ENCODE data around the gene SLC39A10. TPM values are rescaled to one million over a fixed set of nuclear protein-coding genes. Genes with fewer than 3 reads are reported as not detected.

The SLC39A10 gene
- polyA plus RNA-seq, 6 donors from 2014 or later: 14.8 to 24.4 (median 20.7) TPM

- H3K27ac Mint-ChIP-seq: peak overlapping the region in 5 of 6 donors; percentile 11 to 77 (median 43)
- H3K4me3 Mint-ChIP-seq: peak overlapping the region in 5 of 8 donors; percentile 8 to 77 (median 71)
- DNase-seq: no peak
- H3K9me3 Mint-ChIP-seq: peaks cover 0 to 66% (median 50%) of the 10 kb centered on the region in 7 donors
- no peaks in the 10 kb centered on the region for H3K27me3 Mint-ChIP-seq
- ATAC-seq (ENCODE audit: low read depth in 2 of 2): no peak
- H3K36me3 Mint-ChIP-seq: peaks cover 68% of the 10 kb centered on the region in 2 donors
- H3K4me1 Mint-ChIP-seq: peaks cover 40 to 76% (median 62%) of the 10 kb centered on the region in 3 donors
Measured at GRCh38 chr2:195694553-195694952, 37.5 kb downstream of the SLC39A10 start.

GRCh38 chr2:195695002-195695631 lies 38.1 kb downstream of the SLC39A10 start:
- Mint-ChIP-seq H3K9me3 (peaks cover 0 to 71% (median 55%) of the 10 kb centered on the region in 7 donors), H3K4me1 (peaks cover 44 to 76% (median 62%) of the 10 kb centered on the region in 3 donors), H3K4me3 (peak overlapping the region in 3 of 8 donors; percentile 8 to 71 (median 23)), H3K27ac (peak overlapping the region in 1 of 6 donors; percentile 61), H3K36me3 (peaks cover 69 to 73% of the 10 kb centered on the region in 2 donors), H3K27me3 (no peaks in the 10 kb centered on the region)
- ATAC-seq (ENCODE audit: low read depth in 2 of 2): no peak
- DNase-seq: no peak

GRCh38 chr2:195696012-195696411 lies 39.0 kb downstream of the SLC39A10 start:
- H3K4me3 Mint-ChIP-seq: peak overlapping the region in 5 of 8 donors; percentile 26 to 76 (median 39)
- H3K36me3 Mint-ChIP-seq: peaks cover 69 to 72% of the 10 kb centered on the region in 2 donors
- H3K27ac Mint-ChIP-seq: peak overlapping the region in 1 of 6 donors; percentile 48

GRCh38 chr2:195697681-195698220 lies 40.7 kb downstream of the SLC39A10 start:
- Mint-ChIP-seq H3K36me3 (peaks cover 71 to 73% of the 10 kb centered on the region in 2 donors), H3K4me3 (peak overlapping the region in 2 of 8 donors; percentile 0 to 39), H3K4me1 (peaks cover 35 to 51% (median 47%) of the 10 kb centered on the region in 3 donors), H3K27ac (peak overlapping the region in 1 of 6 donors; percentile 13), H3K9me3 (peaks cover 0 to 68% (median 53%) of the 10 kb centered on the region in 7 donors), H3K27me3 (no peaks in the 10 kb centered on the region)
- ATAC-seq (ENCODE audit: low read depth in 2 of 2): no peak
- DNase-seq: no peak

More at GRCh38 chr2:195696012-195696411, 39.0 kb downstream of the SLC39A10 start:
- ATAC-seq (ENCODE audit: low read depth in 2 of 2) (no peak), DNase-seq (no peak)
- Mint-ChIP-seq H3K27me3 (no peaks in the 10 kb centered on the region), H3K4me1 (peaks cover 44 to 69% (median 62%) of the 10 kb centered on the region in 3 donors), H3K9me3 (peaks cover 0 to 75% (median 60%) of the 10 kb centered on the region in 7 donors)

DNA sequence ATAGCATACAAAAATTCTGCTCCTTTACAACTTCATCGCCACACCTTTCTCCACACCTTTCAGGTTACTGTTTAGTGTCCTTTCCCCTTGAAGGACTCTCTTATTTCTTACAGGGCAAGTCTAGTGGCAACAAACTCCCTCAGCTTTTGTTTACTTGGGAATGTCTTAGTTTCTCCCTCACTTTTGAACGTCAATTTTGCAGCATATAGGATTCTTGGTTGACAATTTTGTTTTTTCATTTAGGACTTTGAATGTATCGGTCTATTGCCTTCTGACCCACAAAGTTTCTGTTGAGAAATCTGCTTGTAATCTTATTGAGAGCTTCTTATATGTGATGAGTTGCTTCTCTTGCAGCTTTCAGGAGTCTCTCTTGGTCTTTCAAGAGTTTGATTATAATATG lies 43.5 kb downstream of the SLC39A10 start:
- Mint-ChIP-seq H3K4me1 (peaks cover 16 to 33% (median 27%) of the 10 kb centered on the region in 3 donors), H3K27ac (no peak overlapping the region), H3K36me3 (peaks cover 52 to 61% of the 10 kb centered on the region in 2 donors), H3K27me3 (no peaks in the 10 kb centered on the region), H3K9me3 (peaks cover 0 to 53% (median 40%) of the 10 kb centered on the region in 7 donors), H3K4me3 (no peak overlapping the region)
- no peak for DNase-seq
- no peak for ATAC-seq (ENCODE audit: low read depth in 2 of 2)

- Mint-ChIP-seq H3K36me3 (peaks cover 25 to 33% of the 10 kb centered on the region in 2 donors), H3K4me1 (peaks cover 3 to 11% (median 6%) of the 10 kb centered on the region in 3 donors), H3K27ac (no peak overlapping the region), H3K4me3 (no peak overlapping the region), H3K9me3 (peaks cover 0 to 7% (median 2%) of the 10 kb centered on the region in 7 donors), H3K27me3 (no peaks in the 10 kb centered on the region)
- ATAC-seq (ENCODE audit: low read depth in 2 of 2) (no peak), DNase-seq (no peak)
Measured at GRCh38 chr2:195706161-195706900, 49.3 kb downstream of the SLC39A10 start.

DNA sequence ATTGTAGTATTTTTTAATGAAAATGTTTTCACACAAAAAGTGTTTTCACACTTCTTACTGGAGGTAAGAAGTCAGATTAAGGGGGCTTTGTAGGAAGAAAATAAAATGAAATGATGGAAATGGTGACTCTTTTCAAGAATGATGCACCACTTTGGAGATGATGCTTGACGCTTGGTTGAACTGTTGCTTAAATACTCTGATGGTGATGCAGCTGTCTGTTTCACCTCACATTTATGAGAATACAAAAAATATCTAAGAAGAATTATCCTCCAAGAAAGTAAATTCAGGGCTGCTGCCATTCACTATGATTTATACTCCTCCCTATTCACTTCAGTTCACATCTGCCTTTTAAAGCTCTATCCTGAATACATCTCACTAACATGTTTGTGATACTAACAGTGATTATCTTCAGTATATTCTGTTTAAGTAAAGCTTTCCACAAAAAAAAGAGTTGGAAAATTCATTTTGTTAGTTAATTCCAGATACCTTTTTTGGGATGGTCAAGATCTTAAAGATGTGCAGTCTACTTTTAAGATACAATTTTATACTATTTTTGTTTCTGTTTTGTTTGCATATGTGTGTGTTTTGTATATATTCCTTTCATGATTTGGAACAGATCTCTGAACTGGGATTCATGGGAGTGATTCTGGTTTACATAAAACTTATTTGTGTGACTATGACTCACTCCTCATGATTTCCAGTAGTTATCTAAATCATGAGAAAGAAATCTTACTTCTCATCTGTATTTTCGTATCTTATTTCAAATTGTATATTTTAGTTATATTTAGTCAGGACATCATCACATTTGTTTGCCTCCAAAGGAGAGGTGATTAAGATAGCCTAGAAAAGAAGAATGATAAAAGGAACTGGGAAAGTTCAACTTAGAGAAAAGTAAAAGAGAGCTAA lies 53.1 kb downstream of the SLC39A10 start:
- Mint-ChIP-seq H3K9me3 (no peaks in the 10 kb centered on the region), H3K4me3 (no peak overlapping the region), H3K27ac (peak overlapping the region in 1 of 6 donors; percentile 23), H3K36me3 (peaks cover 28 to 35% of the 10 kb centered on the region in 2 donors), H3K4me1 (peaks cover 11 to 20% (median 18%) of the 10 kb centered on the region in 3 donors), H3K27me3 (no peaks in the 10 kb centered on the region)
- DNase-seq: no peak
- ATAC-seq (ENCODE audit: low read depth in 2 of 2): no peak

GRCh38 chr2:195711478-195711877 lies 54.5 kb downstream of the SLC39A10 start:
- no peak for ATAC-seq (ENCODE audit: low read depth in 2 of 2)
- Mint-ChIP-seq H3K4me3 (no peak overlapping the region), H3K36me3 (peaks cover 34 to 41% of the 10 kb centered on the region in 2 donors), H3K27ac (peak overlapping the region in 1 of 6 donors; percentile 84), H3K9me3 (no peaks in the 10 kb centered on the region), H3K27me3 (no peaks in the 10 kb centered on the region), H3K4me1 (peaks cover 11 to 20% (median 18%) of the 10 kb centered on the region in 3 donors)
- no peak for DNase-seq

- DNase-seq: no peak
- no peak overlapping the region for H3K4me3 Mint-ChIP-seq
- H3K27me3 Mint-ChIP-seq: no peaks in the 10 kb centered on the region
- peaks cover 40 to 41% of the 10 kb centered on the region in 2 donors for H3K36me3 Mint-ChIP-seq
- H3K4me1 Mint-ChIP-seq: peaks cover 11 to 19% (median 11%) of the 10 kb centered on the region in 3 donors
- no peak for ATAC-seq (ENCODE audit: low read depth in 2 of 2)
- H3K9me3 Mint-ChIP-seq: peaks cover 0 to 4% (median 0%) of the 10 kb centered on the region in 7 donors
- peak overlapping the region in 2 of 6 donors; percentile 22 to 34 for H3K27ac Mint-ChIP-seq
Measured at GRCh38 chr2:195716466-195716865, 59.4 kb downstream of the SLC39A10 start.

DNA sequence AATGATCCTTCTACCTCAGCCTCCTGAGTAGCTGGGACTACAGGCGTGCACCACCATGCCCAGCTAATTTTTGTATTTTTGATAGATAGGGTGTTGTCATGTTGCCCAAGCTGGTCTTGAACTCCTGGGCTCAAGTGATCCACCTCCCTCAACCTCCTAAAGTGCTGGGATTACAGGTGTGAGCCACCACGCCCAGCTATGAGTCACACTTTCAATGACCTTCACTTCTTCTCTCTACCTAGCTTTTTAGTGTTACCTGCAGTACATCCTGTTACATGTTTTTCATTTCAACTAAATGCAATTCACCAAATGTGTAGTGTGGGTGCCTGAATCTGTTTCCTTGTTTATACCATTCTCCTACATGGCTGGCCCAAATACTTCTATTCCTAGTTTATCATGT lies 64.0 kb downstream of the SLC39A10 start:
- H3K27me3 Mint-ChIP-seq: no peaks in the 10 kb centered on the region
- ATAC-seq (ENCODE audit: low read depth in 2 of 2) (no peak), DNase-seq (no peak)
- H3K27ac Mint-ChIP-seq: peak overlapping the region in 1 of 6 donors; percentile 71
- peaks cover 30 to 32% of the 10 kb centered on the region in 2 donors for H3K36me3 Mint-ChIP-seq
- peaks cover 0 to 7% (median 0%) of the 10 kb centered on the region in 3 donors for H3K4me1 Mint-ChIP-seq
- H3K9me3 Mint-ChIP-seq: peaks cover 0 to 4% (median 0%) of the 10 kb centered on the region in 7 donors
- H3K4me3 Mint-ChIP-seq: no peak overlapping the region

DNA sequence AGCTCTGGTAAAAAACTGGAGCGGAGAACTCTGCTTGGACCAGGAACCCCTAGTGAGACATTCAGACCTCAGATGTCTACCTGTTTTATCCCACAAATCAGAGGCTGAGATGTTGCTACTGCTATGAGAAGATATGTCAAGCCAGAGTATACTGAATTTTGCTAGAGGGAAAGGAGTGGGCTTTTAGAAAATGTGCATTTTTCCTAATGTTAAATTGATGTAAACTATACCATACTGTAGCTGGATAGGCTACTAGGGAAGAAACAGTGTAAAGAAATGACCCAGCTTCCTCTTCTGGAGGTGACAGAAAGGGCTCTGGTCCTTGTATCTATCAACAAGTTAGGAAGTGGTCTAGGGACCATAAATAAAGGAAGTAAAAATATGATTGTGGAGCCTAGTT lies 65.0 kb downstream of the SLC39A10 start:
- peaks cover 20 to 28% of the 10 kb centered on the region in 2 donors for H3K36me3 Mint-ChIP-seq

GRCh38 chr2:195727106-195727505 lies 70.1 kb downstream of the SLC39A10 start:
- H3K27me3 Mint-ChIP-seq: no peaks in the 10 kb centered on the region
- no peak overlapping the region for H3K4me3 Mint-ChIP-seq

More for the DNA sequence above, 65.0 kb downstream of the SLC39A10 start:
- H3K27me3 Mint-ChIP-seq: no peaks in the 10 kb centered on the region
- peaks cover 0 to 7% (median 0%) of the 10 kb centered on the region in 3 donors for H3K4me1 Mint-ChIP-seq
- ATAC-seq (ENCODE audit: low read depth in 2 of 2) (no peak), DNase-seq (no peak)
- H3K27ac Mint-ChIP-seq: no peak overlapping the region
- H3K4me3 Mint-ChIP-seq: no peak overlapping the region
- peaks cover 0 to 4% (median 0%) of the 10 kb centered on the region in 7 donors for H3K9me3 Mint-ChIP-seq

More at GRCh38 chr2:195727106-195727505, 70.1 kb downstream of the SLC39A10 start:
- DNase-seq: no peak
- peaks cover 31 to 34% of the 10 kb centered on the region in 2 donors for H3K36me3 Mint-ChIP-seq
- H3K9me3 Mint-ChIP-seq: peaks cover 0 to 5% (median 0%) of the 10 kb centered on the region in 7 donors
- H3K4me1 Mint-ChIP-seq: peaks cover 0 to 6% (median 5%) of the 10 kb centered on the region in 3 donors
- ATAC-seq (ENCODE audit: low read depth in 2 of 2): no peak
- no peak overlapping the region for H3K27ac Mint-ChIP-seq
